Measurements from ENCODE around the gene LRP1B. TPM values are rescaled to one million over a fixed set of nuclear protein-coding genes. Genes with fewer than 3 reads are reported as not detected.

LRP1B gene
- total and polyA plus RNA-seq, 2 of the 8 experiments (the other 6 are each of a cell fraction or from before 2014, with no cell fraction given) = 0.03 TPM; not detected in 1

DNA sequence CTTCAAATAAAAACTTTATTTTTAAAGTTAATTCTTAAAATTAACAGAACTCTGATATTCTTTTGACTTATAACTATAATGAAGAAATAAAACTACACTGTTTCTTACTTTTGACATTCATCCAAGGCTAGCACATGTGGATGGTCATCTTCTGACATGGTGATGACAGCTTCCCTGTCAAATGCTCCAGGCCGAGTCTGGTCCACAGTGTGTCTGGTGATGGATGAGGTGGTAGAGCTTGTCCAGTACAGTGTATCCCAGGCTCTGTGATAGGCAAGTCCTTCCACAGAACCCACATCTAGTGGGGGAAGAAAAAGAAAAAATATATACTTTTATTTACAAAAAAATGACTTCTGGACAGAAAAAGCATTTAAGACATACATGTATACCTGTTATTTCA is 1529.5 kb downstream of the LRP1B start (continued):
- TF ChIP-seq POLR2AphosphoS5 (IDR thresholded peaks at IDR 0.05; ENCODE audit: low read depth, low read length) = no peak
- TF ChIP-seq HDAC6 (IDR thresholded peaks at IDR 0.05; ENCODE audit: low read depth, low read length) = no peak
- no peak for TF ChIP-seq SIRT6 (IDR thresholded peaks at IDR 0.05; ENCODE audit: low read length)
- no peak for TF ChIP-seq SP2 (IDR thresholded peaks at IDR 0.05; ENCODE audit: low read length)
- no peak for TF ChIP-seq EGR1 (IDR thresholded peaks at IDR 0.05; ENCODE audit: borderline replicate concordance, low read depth, low read length)

All from H1 (cell line).